ENCODE measurements around the gene MCOLN1. TPM values are rescaled to one million over a fixed set of nuclear protein-coding genes. Genes with fewer than 3 reads are reported as not detected.
A peak's percentile ranks its signal among the peaks of the same experiment; 100 is the strongest.

MCOLN1 gene
- total and polyA plus RNA-seq, 4 donors: 10.9 to 17.0 (median 13.7) TPM

GRCh38 chr19:7483720-7484201, 38.7 kb upstream of the MCOLN1 start (continued):
- TF ChIP-seq ZBTB33 (IDR thresholded peaks at IDR 0.05): no peak

DNA sequence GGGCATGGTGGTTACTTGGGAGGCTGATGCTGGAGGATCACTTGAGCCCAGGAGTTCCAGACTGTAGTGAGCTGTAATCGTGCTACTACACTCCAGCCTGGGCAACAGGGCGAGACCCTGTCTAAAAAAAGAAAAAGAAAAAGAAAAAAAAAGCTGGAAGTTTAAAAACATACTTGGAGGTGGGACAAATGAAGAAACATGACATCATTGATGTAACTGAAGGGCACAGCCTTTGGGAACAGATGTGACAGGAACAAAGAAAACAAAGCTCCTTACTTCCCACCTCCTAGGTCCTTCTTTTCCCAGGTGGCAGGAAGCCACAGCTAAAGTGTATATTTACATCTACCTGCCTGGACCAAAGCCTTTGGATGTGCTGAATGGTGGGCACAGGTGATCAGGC, 35.5 kb upstream of the MCOLN1 start:
- peaks cover 0 to 2% (median 0%) of the 10 kb centered on the region in 4 donors for H3K36me3 ChIP-seq (ENCODE audit: control insufficient read depth in 4 of 4, insufficient read depth in 3 of 4, low read depth in 1 of 4, low read length in 3 of 4)
- 82% methylated on average over 2 of the region's 2 CpGs for WGBS
- no peaks in the 10 kb centered on the region for H3K9me3 ChIP-seq (ENCODE audit: control insufficient read depth in 4 of 4, low read length in 3 of 4)
- no peak overlapping the region for H3K27ac ChIP-seq (ENCODE audit: low read depth in 1 of 2, low read length in 2 of 2)
- no peaks in the 10 kb centered on the region for H3K27me3 ChIP-seq (ENCODE audit: control insufficient read depth in 4 of 4, insufficient read depth in 4 of 4, low read length in 3 of 4)
- H3K9ac ChIP-seq (ENCODE audit: low read depth in 1 of 2, low read length in 2 of 2): no peak overlapping the region
- TF ChIP-seq, protein P1, sequence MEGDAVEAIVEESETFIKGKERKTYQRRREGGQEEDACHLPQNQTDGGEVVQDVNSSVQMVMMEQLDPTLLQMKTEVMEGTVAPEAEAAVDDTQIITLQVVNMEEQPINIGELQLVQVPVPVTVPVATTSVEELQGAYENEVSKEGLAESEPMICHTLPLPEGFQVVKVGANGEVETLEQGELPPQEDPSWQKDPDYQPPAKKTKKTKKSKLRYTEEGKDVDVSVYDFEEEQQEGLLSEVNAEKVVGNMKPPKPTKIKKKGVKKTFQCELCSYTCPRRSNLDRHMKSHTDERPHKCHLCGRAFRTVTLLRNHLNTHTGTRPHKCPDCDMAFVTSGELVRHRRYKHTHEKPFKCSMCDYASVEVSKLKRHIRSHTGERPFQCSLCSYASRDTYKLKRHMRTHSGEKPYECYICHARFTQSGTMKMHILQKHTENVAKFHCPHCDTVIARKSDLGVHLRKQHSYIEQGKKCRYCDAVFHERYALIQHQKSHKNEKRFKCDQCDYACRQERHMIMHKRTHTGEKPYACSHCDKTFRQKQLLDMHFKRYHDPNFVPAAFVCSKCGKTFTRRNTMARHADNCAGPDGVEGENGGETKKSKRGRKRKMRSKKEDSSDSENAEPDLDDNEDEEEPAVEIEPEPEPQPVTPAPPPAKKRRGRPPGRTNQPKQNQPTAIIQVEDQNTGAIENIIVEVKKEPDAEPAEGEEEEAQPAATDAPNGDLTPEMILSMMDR (IDR thresholded peaks at IDR 0.05; ENCODE audit: low read depth, low read length, missing input control): no peak
- TF ChIP-seq HNF4G (IDR thresholded peaks at IDR 0.05) (no peak), ZBTB33 (IDR thresholded peaks at IDR 0.05) (no peak), RXRA (IDR thresholded peaks at IDR 0.05) (no peak), JUND (IDR thresholded peaks at IDR 0.05) (no peak), RAD21 (IDR thresholded peaks at IDR 0.05) (no peak), YY1 (IDR thresholded peaks at IDR 0.05) (no peak), FOXA1 (IDR thresholded peaks at IDR 0.05) (no peak), GABPA (IDR thresholded peaks at IDR 0.05 in 1 of 2, conservative IDR thresholded peaks at IDR 0.05 in 1 of 2) (no peak), EGR1 (IDR thresholded peaks at IDR 0.05; ENCODE audit: low read depth in 2 of 2) (no peak), HNF4A (conservative IDR thresholded peaks at IDR 0.05) (no peak), SP1 (IDR thresholded peaks at IDR 0.05) (no peak)
- TF ChIP-seq, protein P2, sequence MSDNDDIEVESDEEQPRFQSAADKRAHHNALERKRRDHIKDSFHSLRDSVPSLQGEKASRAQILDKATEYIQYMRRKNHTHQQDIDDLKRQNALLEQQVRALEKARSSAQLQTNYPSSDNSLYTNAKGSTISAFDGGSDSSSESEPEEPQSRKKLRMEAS (IDR thresholded peaks at IDR 0.05): no peak
- H3K4me3 ChIP-seq (ENCODE audit: low read depth in 1 of 3, low read length in 3 of 3): no peak overlapping the region
- DNase-seq (ENCODE audit: low spot score): no peak
- peaks cover 0 to 14% (median 7%) of the 10 kb centered on the region in 4 donors for H3K4me1 ChIP-seq (ENCODE audit: control insufficient read depth in 4 of 4, insufficient read depth in 4 of 4, low read length in 3 of 4)

GRCh38 chr19:7488736-7489353, 33.6 kb upstream of the MCOLN1 start, which contains the start of gene PEX11G:
Gene PEX11G (minus strand): TSS chr19:7489035. CDS start chr19:7489010, 25 bp downstream.
- under 1% methylated on average over 49 of the region's 49 CpGs for WGBS
- peak within 1 kb of the TSS; percentile 64 to 85 for H3K9ac ChIP-seq (ENCODE audit: low read depth in 1 of 2, low read length in 2 of 2)

More at GRCh38 chr19:7488736-7489353, 33.6 kb upstream of the MCOLN1 start, which contains the start of gene PEX11G:
- H3K36me3 ChIP-seq (ENCODE audit: control insufficient read depth in 4 of 4, insufficient read depth in 3 of 4, low read depth in 1 of 4, low read length in 3 of 4): peaks cover 0 to 2% (median 0%) of the 10 kb centered on the region in 4 donors
- peak; percentile 95 for DNase-seq (ENCODE audit: low spot score)
- peak within 1 kb of the TSS; percentile 68 to 79 (median 72) for H3K4me3 ChIP-seq (ENCODE audit: low read depth in 1 of 3, low read length in 3 of 3)
- H3K27ac ChIP-seq (ENCODE audit: low read depth in 1 of 2, low read length in 2 of 2): peak within 1 kb of the TSS; percentile 83 to 96
- TF ChIP-seq SP1 (IDR thresholded peaks at IDR 0.05) (no peak), EGR1 (IDR thresholded peaks at IDR 0.05; ENCODE audit: low read depth in 2 of 2) (no peak), JUND (IDR thresholded peaks at IDR 0.05) (no peak), YY1 (IDR thresholded peaks at IDR 0.05) (peak; percentile 8)
- TF ChIP-seq, protein P2 (IDR thresholded peaks at IDR 0.05): peak; percentile 56
- no peaks in the 10 kb centered on the region for H3K27me3 ChIP-seq (ENCODE audit: control insufficient read depth in 4 of 4, insufficient read depth in 4 of 4, low read length in 3 of 4)
- no peaks in the 10 kb centered on the region for H3K9me3 ChIP-seq (ENCODE audit: control insufficient read depth in 4 of 4, low read length in 3 of 4)
- H3K4me1 ChIP-seq (ENCODE audit: control insufficient read depth in 4 of 4, insufficient read depth in 4 of 4, low read length in 3 of 4): peaks cover 0 to 14% (median 7%) of the 10 kb centered on the region in 4 donors

Data from liver (tissue), 9 donors.